Spleen (tissue), 11 donors: ENCODE results near the gene IGSF23. TPM values are rescaled to one million over a fixed set of nuclear protein-coding genes. Genes with fewer than 3 reads are reported as not detected.

Experiments
- DNase-seq: peaks from one replicate; pipeline ENCODE4 v3.0.0-alpha.2; 2020
- H3K27ac ChIP-seq, 8 donors: fragments of 200-600 bp; sonication (generic) in 7 of 8; 1 replicate in 4 of 8; 2 replicates in 4 of 8; pipeline versions ENCODE4 v1.5.0 to v1.8.0; 2016 to 2021; ENCODE audit warnings: inconsistent platforms in 4 of 8, mild to moderate bottlenecking in 4 of 8, moderate library complexity in 1 of 8
- H3K27me3 ChIP-seq, 7 donors: fragments of 200-600 bp; sonication (generic) in 6 of 7; replicated peaks in 1 of 7; 1 replicate in 4 of 7; 2 replicates in 3 of 7; pipeline versions ENCODE4 v1.5.0 to v1.8.0; 2016 to 2021; ENCODE audit warnings: inconsistent platforms in 3 of 7, mild to moderate bottlenecking in 1 of 7
- H3K36me3 ChIP-seq, 6 donors: fragments of 200-600 bp; sonication (generic) in 5 of 6; 1 replicate in 4 of 6; 2 replicates in 2 of 6; pipeline versions ENCODE4 v1.5.0 to v1.8.0; 2016 to 2021; ENCODE audit warnings: inconsistent platforms in 2 of 6
- H3K4me1 ChIP-seq, 6 donors: fragments of 200-600 bp; sonication (generic) in 5 of 6; 1 replicate in 3 of 6; 2 replicates in 3 of 6; pipeline versions ENCODE4 v1.5.0 to v1.8.0; 2016 to 2021; ENCODE audit warnings: inconsistent platforms in 3 of 6
- H3K4me3 ChIP-seq, 8 donors: fragments of 200-600 bp; sonication (generic) in 7 of 8; 1 replicate in 4 of 8; 2 replicates in 4 of 8; pipeline versions ENCODE4 v1.5.0 to v1.8.0; 2016 to 2021; ENCODE audit warnings: inconsistent platforms in 4 of 8, mild to moderate bottlenecking in 4 of 8, moderate library complexity in 2 of 8
- H3K9me3 ChIP-seq, 8 donors: fragments of 200-600 bp; sonication (generic) in 7 of 8; 1 replicate in 4 of 8; 2 replicates in 4 of 8; pipeline versions ENCODE4 v1.5.0 to v1.8.0; 2016 to 2021; ENCODE audit warnings: inconsistent platforms in 4 of 8
- CTCF ChIP-seq, 11 experiments: fragments of 200-600 bp in 7 of 11; fragments of 450-650 bp in 4 of 11; sonication (generic) in 4 of 11; IDR thresholded peaks in 8 of 11; conservative IDR thresholded peaks in 3 of 11; 1 replicate in 7 of 11; 2 replicates in 4 of 11; pipeline versions ENCODE4 v1.4.0 to v1.8.0; 2016 to 2021; ENCODE audit warnings: antibody characterized with exemption in 11 of 11, inconsistent platforms in 4 of 11, mild to moderate bottlenecking in 1 of 11
- POLR2A ChIP-seq, 3 donors: fragments of 450-650 bp; IDR thresholded peaks; one replicate each; pipeline ENCODE4 v1.5.1; 2017; ENCODE audit warnings: antibody characterized with exemption in 3 of 3, mild to moderate bottlenecking in 1 of 3
- POLR2AphosphoS5 ChIP-seq, 3 donors: sonication (generic); formaldehyde crosslinking; IDR thresholded peaks; one replicate each; pipeline ENCODE4 v1.5.1; 2017; ENCODE audit warnings: antibody characterized with exemption in 3 of 3
- WGBS, 5 donors: extraction: QIAGEN DNeasy Blood & Tissue Kit in 3 of 5; methylation state at CpG; one replicate each; pipeline versions ENCODE4 v1.1.5 to v1.1.7; 2013 to 2018; 5-methylcytosine and 5-hydroxymethylcytosine counted together
- intact Hi-C: fragments of 100-400 bp; cut with DNase I; formaldehyde crosslinking; loops from one replicate; pipeline ENCODE4 v1.15.0; 2023; ENCODE audit warnings: low total_unique reads
- polyA plus RNA-seq, 3 donors: library from polyadenylated mRNA; stranded (reverse); fragments of 200-250 nt; gene quantifications; one replicate each; pipeline ENCODE4 v1.2.1, GENCODE V29; 2013
- total RNA-seq, 7 donors: library from RNA; depleted of rRNA in 3 of 7; stranded (reverse); fragments of >200 nt in 3 of 7; fragmentation: NEBNext Ultra II Directional in 4 of 7; extraction: Animal tissue kit (Norgen Biotek cat#: 25700) in 4 of 7; gene quantifications; one replicate each; pipeline versions ENCODE4 v1.1.0 to v1.2.1, GENCODE V29; 2016 to 2021
- donor health status: healthy with polysubstance abuse.
- donor health status: DM: no; HTN: no; CAD: no; lungs with moderate emphysema.
- donor health status: DM: no; HTN: no; CAD: no.
- donor health status: Bipolar disorder and iron deficiency.
- donor health status: healthy.
- donor health status: DM: no; HTN: no; CAD: no.
- donor health status: DM: yes; HTN: yes; CAD: no.

The IGSF23 gene
- total and polyA plus RNA-seq, 10 donors, result not detected

- no peak overlapping the region for H3K4me3 ChIP-seq
- no peak for TF ChIP-seq CTCF (IDR thresholded peaks at IDR 0.05 in 8 of 11, conservative IDR thresholded peaks at IDR 0.05 in 3 of 11)
- TF ChIP-seq POLR2AphosphoS5 (IDR thresholded peaks at IDR 0.05), result no peak
- TF ChIP-seq POLR2A (IDR thresholded peaks at IDR 0.05), result no peak
- H3K9me3 ChIP-seq, result no peaks in the 10 kb centered on the region
- peaks cover 0 to 8% (median 0%) of the 10 kb centered on the region in 7 donors for H3K27me3 ChIP-seq
- H3K27ac ChIP-seq, result no peak overlapping the region
- H3K4me1 ChIP-seq, result peaks cover 0 to 30% (median 4%) of the 10 kb centered on the region in 6 donors
- WGBS, 5 donors, result 32 to 51% (median 41%) methylated on average over 3 of the region's 3 CpGs
- H3K36me3 ChIP-seq, result no peaks in the 10 kb centered on the region
- DNase-seq, result no peak
- intact Hi-C loops, result no loop called here
Measured at GRCh38 chr19:44570603-44570983, 42.8 kb upstream of the IGSF23 start.

GRCh38 chr19:44570984-44571684 is 42.2 kb upstream of the IGSF23 start:
- Histone ChIP-seq H3K4me3 (no peak overlapping the region), H3K27me3 (peaks cover 0 to 8% (median 0%) of the 10 kb centered on the region in 7 donors), H3K36me3 (no peaks in the 10 kb centered on the region), H3K4me1 (peaks cover 0 to 25% (median 3%) of the 10 kb centered on the region in 6 donors), H3K9me3 (no peaks in the 10 kb centered on the region), H3K27ac (no peak overlapping the region)
- WGBS, 5 donors, result 51 to 55% (median 53%) methylated on average over 13 of the region's 13 CpGs
- intact Hi-C loops, result no loop called here
- TF ChIP-seq CTCF (IDR thresholded peaks at IDR 0.05 in 8 of 11, conservative IDR thresholded peaks at IDR 0.05 in 3 of 11), result peak; percentile 31 to 84 (median 67)
- TF ChIP-seq POLR2A (IDR thresholded peaks at IDR 0.05), result no peak
- TF ChIP-seq POLR2AphosphoS5 (IDR thresholded peaks at IDR 0.05), result no peak
- no peak for DNase-seq

GRCh38 chr19:44571830-44572580 is 41.4 kb upstream of the IGSF23 start:
- DNase-seq, result no peak
- H3K9me3 ChIP-seq, result no peaks in the 10 kb centered on the region
- WGBS, 5 donors, result 84 to 96% (median 89%) methylated on average over 3 to 5 of the region's 5 CpGs
- TF ChIP-seq POLR2AphosphoS5 (IDR thresholded peaks at IDR 0.05) (no peak), POLR2A (IDR thresholded peaks at IDR 0.05) (no peak), CTCF (IDR thresholded peaks at IDR 0.05 in 8 of 11, conservative IDR thresholded peaks at IDR 0.05 in 3 of 11) (no peak)
- peaks cover 0 to 8% (median 0%) of the 10 kb centered on the region in 7 donors for H3K27me3 ChIP-seq
- no peaks in the 10 kb centered on the region for H3K36me3 ChIP-seq
- no peak overlapping the region for H3K27ac ChIP-seq
- H3K4me1 ChIP-seq, result peaks cover 0 to 25% (median 3%) of the 10 kb centered on the region in 6 donors
- H3K4me3 ChIP-seq, result no peak overlapping the region
- intact Hi-C loops, result loop anchor here (2.0 kb wide), 1 partner anchor 85 kb away; no protein-coding TSS in a partner anchor

- intact Hi-C loops, result loop anchor here (2.0 kb wide), 1 partner anchor 84 kb away; no protein-coding TSS in a partner anchor
- no peak for TF ChIP-seq POLR2A (IDR thresholded peaks at IDR 0.05)
- no peak for TF ChIP-seq POLR2AphosphoS5 (IDR thresholded peaks at IDR 0.05)
- no peak for TF ChIP-seq CTCF (IDR thresholded peaks at IDR 0.05 in 8 of 11, conservative IDR thresholded peaks at IDR 0.05 in 3 of 11)
- no peak overlapping the region for H3K27ac ChIP-seq
- DNase-seq, result no peak
- H3K4me1 ChIP-seq, result peaks cover 0 to 25% (median 3%) of the 10 kb centered on the region in 6 donors
- no peaks in the 10 kb centered on the region for H3K36me3 ChIP-seq
- H3K4me3 ChIP-seq, result no peak overlapping the region
- H3K9me3 ChIP-seq, result no peaks in the 10 kb centered on the region
- 35 to 82% (median 55%) methylated on average over 4 of the region's 4 CpGs for WGBS, 5 donors
- H3K27me3 ChIP-seq, result peaks cover 0 to 8% (median 0%) of the 10 kb centered on the region in 7 donors
Measured at GRCh38 chr19:44572581-44572900, 40.8 kb upstream of the IGSF23 start.
